RKO (cell line): ENCODE measurements around the gene MAN2C1.
A peak's percentile ranks its signal among the peaks of the same experiment; 100 is the strongest.
"Not testable (repeated sequence)": the region's sequence is repeated elsewhere in the genome, so short reads cannot be mapped to it uniquely, and the experiment has no call there.

Experiments
- DNase-seq: peaks from one replicate; pipeline ENCODE4 v3.0.0-alpha.2; 2016; ENCODE audit warnings: low spot score

MAN2C1 gene

GRCh38 chr15:75361361-75361988, 6.9 kb downstream of the MAN2C1 start:
- no peak for DNase-seq

DNA sequence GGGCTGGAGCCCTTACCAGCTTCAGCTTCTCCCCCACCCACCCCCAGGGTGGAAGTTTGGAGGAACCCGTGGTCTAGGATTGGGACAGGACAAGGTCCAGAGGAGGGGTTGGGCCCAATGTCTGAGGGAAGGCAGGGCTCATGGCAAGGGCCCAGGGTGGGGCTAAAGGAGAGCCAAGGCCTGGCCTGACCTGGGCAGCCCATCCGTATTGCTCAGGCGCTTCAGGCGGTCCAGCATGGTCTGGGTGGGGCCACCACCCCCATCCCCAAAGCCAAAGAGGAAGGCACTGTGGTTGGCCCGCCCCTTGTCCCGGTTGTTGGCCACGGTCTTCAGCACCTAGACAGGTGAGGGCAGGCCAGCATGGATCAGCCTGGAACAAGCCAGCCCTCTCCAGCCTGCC, 7.6 kb downstream of the MAN2C1 start:
- no peak for DNase-seq

- no peak for DNase-seq
Measured at GRCh38 chr15:75360391-75360790, 8.0 kb downstream of the MAN2C1 start.

- no peak for DNase-seq
Measured at GRCh38 chr15:75359537-75360250, 8.7 kb downstream of the MAN2C1 start.

DNA sequence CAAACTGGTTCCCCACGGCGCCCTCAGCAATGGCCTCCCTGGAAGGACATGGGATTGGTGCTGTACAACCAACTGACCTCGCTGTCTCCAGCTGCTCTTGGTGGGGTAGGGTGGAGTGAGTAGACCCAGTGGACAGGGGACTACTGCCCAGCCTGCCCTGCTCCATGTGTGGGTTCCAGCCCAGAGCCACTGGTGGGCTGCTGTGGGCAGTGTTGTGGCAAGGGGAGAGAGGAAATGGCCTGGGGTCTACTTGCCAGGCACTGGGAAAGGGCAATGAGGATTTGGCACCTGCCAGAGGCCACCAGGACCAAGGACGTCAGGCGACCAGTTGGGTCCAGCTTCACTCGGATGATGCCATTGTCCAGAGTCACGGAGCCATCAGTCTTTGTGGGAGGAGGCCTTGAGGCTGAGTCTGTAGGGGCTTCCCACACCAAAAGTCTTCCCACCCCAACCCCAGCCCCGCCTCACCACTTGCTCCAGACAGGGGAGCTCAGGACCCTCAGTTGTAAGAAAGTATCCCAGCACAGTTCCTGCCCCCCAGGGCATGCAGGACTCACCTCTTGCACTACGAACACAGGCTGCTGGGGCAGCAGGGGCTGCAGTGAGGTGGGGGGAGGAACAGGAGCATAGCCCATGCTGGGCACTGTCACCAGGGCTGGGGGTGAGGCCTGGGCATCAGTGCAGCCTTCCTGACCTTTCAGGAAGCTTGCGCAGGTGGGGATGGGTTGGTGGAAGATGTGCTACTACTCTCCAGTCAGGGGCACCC, 9.5 kb downstream of the MAN2C1 start:
- DNase-seq: no peak

DNA sequence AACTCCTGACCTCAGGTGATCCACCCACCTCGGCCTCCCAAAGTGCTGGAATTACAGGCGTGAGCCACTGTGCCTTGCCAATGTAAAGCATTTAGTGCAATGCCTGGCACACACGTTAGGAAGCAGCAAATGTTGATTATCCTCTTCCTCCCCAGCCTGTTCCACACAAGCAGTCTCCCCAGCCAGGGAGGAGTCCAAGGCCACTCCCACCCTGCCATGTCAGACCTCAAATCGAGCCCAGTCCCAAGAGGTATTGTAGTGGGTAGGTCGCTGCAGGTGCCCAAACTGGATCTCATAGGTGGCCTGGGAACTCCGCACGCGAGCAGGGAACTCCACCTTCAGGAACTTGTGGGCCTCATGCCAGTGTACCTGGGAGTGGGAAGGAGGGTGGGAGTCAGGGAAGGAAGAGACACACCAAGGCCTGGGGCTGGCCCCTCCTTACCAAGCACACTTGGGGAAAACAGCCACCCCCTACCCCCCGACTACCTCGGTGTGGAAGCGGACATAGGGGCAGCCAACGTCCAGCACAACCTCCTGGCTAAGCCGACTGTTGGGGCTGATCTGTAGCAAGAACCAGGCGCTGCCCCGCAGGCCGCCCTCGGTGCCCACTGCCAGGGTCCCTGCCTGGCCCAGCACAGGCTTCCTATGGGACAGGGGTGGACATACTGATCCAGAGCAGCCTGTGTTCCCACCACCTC, 10.3 kb downstream of the MAN2C1 start:
- no peak for DNase-seq

GRCh38 chr15:75356517-75356916, 11.9 kb downstream of the MAN2C1 start:
- DNase-seq: no peak

GRCh38 chr15:75356006-75356405, 12.4 kb downstream of the MAN2C1 start:
- DNase-seq: no peak

DNA sequence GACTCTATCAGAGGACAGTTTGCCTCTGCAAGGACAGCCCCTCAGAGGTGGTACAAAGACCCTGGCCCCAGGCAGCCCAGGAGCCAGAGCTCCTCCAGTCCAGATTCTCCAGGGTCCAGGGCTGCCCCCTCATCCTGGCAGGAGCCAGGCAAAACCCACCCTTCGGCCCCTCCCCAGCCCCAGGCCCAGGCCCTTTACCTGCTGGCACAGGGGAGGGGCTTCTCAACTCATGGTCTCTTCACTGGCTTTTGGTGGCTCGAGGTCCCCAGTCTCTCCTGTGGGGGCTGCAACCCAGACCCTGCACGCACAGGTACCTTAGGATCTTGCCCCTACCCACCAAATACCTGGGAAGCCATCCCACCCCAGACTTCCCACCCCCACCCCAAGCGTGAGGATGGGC, 13.0 kb downstream of the MAN2C1 start:
- DNase-seq: no peak

- no peak for DNase-seq
Measured at GRCh38 chr15:75354454-75354853, 14.0 kb downstream of the MAN2C1 start.

- DNase-seq: no peak
Measured at GRCh38 chr15:75353604-75354003, 14.8 kb downstream of the MAN2C1 start.

- no peak for DNase-seq
Measured at GRCh38 chr15:75352186-75353080, 16.0 kb downstream of the MAN2C1 start.

DNA sequence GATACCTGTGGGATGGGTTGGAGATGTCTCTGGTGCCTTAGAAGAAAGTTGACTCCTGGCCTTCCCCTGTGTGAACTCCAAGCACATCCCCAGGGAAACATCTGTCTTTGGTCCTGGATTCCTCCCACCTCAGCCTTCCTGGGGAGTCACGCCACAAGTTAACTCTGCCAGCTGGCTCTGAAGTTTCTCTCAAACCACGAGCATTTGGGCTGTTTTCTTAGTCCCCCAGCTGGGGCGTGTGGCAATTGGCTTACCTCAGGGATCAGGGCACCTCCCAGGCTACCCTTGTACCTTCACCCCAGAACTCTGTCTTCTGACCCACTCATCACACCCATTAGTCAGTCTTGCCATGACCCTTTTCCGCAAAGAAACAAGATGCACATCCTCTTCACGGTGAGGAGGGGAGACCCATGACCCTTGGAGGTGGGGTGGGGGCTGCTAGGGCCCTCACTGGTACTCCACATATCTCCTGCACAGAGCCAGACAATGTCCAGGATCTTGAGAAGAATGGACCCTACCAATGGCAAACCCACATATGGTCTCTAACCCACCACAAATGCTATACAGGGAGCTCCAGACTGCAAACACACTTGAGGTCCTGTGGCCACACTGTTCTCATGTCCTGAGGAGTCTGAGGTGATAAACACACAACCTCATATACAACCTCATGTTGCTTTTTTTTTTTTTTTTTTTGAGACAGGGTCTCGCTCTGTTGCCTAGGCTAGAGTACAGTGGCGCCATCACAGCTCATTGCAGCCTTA, 17.6 kb downstream of the MAN2C1 start:
- no peak for DNase-seq

- no peak for DNase-seq
Measured at GRCh38 chr15:75349851-75350588, 18.4 kb downstream of the MAN2C1 start.

DNA sequence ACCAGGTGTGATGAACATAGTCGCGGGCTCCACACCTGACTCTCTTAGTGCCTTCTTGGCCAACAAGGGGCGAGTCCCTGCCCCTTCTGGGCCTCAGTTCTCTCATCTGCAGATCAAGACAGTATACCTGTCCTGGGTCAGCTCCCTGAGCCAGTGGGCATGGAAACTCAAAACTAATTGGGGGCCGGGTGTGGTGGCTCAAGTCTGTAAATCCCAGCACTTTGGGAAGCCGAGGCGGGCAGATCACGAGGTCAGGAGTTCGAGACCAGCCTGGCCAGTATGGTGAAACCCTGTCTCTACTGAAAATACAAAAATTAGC, 19.1 kb downstream of the MAN2C1 start:
- DNase-seq: not testable (repeated sequence)

DNA sequence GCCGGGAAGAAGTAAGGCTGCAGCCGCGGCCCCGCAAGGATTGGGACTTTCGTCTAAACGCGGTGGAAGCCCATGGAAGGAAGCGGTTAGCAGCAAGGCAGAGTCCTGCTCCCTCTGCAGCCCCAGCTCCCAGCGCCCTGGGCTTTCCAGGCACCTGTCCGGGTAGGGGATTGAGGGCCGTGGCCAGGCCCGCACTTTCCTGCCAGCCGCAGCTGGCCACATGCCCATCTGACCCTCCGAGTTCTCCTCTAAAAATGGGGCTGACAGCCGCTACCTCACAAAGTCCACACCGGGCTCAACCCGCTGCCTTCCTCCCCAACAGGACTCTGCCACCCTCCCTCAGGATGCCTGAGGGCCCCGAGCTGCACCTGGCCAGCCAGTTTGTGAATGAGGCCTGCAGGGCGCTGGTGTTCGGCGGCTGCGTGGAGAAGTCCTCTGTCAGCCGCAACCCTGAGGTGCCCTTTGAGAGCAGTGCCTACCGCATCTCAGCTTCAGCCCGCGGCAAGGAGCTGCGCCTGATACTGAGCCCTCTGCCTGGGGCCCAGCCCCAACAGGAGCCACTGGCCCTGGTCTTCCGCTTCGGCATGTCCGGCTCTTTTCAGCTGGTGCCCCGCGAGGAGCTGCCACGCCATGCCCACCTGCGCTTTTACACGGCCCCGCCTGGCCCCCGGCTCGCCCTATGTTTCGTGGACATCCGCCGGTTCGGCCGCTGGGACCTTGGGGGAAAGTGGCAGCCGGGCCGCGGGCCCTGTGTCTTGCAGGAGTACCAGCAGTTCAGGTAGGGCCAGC, 19.7 kb downstream of the MAN2C1 start:
- no peak for DNase-seq

GRCh38 chr15:75348034-75348561, 20.3 kb downstream of the MAN2C1 start:
- no peak for DNase-seq

- peak; percentile 53 for DNase-seq
Measured at GRCh38 chr15:75347222-75348033, 21.0 kb downstream of the MAN2C1 start.
